GM21526 (cell line): ENCODE data around the gene TEX14.
"Not testable (repeated sequence)": the region's sequence is repeated elsewhere in the genome, so short reads cannot be mapped to it uniquely, and the experiment has no call there.

Experiments used
- ATAC-seq: cut with Tn5 transposase; IDR thresholded peaks from one replicate; pipeline ENCODE4 v1.9.1; 2021; ENCODE audit warnings: moderate library complexity; ENCODE audit not compliant: unreplicated experiment, low FRiP score

Gene TEX14

DNA sequence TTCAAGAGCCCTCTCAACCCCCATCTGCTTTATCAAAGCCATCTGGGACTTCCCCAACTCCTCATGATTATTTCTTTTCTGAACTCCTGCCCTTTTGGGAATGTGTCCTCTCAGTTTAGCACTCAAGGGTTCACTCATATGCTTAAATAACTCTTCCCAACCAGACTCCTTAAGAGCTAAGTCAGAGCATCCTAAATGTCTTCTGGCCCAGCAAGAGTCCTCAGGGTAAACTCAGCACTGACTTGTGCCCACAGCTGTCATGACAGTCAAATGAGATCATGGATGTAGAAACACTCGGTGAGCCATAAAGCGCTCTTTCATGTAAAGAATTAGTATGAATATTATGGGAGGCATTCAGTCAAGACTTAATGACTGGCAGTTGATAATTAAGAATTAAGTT is 85.9 kb downstream of the TEX14 start:
- ATAC-seq: no peak

GRCh38 chr17:58605470-58605869 is 86.4 kb downstream of the TEX14 start:
- no peak for ATAC-seq

GRCh38 chr17:58601976-58602375 is 89.9 kb downstream of the TEX14 start:
- ATAC-seq: no peak

GRCh38 chr17:58597371-58597770 is 94.5 kb downstream of the TEX14 start:
- ATAC-seq: no peak

- ATAC-seq: no peak
These were observed 96.6 kb downstream of the TEX14 start for GRCh38 chr17:58595194-58595792.

DNA sequence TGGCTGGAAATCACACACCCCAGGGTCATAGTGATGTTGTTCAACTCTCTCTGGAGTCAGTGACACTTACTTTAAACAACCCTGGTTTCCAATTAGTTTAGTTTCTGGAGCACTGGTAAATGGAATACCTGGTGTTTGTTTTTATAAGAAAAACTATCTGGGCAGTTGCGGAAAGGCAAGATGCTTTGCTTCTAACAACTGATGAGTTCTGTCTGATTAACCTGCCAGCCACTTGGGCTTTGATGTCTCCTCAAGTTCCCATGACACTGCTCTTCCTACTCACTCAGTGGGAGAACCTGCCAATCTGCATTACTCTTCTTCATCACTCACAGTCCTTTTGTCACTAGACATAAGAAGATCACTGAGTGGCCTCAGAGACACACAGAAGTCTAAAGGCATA is 98.7 kb downstream of the TEX14 start:
- no peak for ATAC-seq

DNA sequence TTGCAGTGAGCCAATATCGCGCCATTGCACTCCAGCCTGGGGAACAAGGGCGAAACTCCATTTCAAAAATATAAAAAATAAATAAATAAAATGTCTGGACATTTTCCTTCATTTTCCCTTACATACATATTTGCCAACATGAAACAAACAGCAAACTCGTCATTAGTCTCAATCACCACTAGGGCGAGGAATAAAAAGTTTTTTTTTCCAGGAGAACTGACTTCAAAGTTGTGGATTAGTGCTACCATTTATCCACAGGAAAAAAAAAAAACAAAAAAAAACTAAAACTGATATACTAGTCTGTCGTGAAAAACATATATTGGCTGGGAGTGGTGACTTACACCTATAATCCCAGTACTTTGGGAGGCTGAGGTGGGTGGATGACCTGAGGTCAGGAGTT is 100.4 kb downstream of the TEX14 start:
- ATAC-seq: no peak

DNA sequence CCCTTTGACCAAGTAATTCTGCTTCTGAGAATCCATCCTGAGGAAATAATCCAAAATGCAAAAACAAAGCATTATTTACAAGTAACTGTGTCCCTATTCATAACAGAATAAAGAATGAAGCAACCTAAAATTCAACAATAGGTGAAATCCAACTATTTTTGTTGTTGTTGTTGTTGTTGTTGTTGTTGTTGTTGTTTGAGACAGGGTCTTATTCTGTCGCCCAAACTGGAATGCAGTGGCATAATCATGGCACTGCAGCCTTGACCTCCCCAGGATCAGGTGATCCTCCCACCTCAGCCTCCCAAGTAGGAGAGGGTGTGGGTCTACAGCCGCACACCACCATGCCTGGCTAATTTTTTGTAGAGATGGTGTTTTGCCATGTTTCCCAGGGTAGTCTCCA is 101.5 kb downstream of the TEX14 start:
- no peak for ATAC-seq

- ATAC-seq: no peak
These were observed 104.1 kb downstream of the TEX14 start for GRCh38 chr17:58587713-58588117.

DNA sequence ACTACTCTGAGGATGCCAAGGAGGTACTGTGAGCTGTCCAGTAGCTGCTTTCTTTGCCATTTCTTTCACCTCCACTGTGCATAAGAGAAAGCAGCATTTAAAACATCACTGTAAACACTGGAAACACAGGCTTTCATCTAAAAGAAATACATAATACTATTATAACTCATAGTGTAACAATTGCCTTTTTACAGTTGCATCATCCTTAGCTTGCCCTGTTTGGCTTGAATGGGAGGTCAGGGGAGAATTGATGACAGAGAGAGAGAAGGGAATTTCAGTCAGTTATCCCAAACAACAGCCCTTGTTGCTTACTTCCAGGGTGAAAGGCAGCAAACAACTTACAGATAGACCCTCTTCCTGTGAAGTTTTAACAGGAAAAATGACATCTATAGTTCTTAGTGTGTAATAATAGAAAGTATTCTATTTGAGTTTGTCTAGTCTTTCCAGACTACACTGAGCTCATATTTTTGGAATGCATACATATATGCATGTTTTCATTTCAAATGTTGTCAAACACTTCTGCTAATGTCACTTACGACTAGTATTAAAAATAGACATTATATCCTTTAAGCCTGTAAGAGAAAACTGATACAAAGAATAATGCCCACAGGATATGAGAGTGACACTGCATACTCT is 105.7 kb downstream of the TEX14 start:
- no peak for ATAC-seq

GRCh38 chr17:58585554-58585953 is 106.3 kb downstream of the TEX14 start:
- no peak for ATAC-seq

- ATAC-seq: no peak
These were observed 108.4 kb downstream of the TEX14 start for GRCh38 chr17:58583486-58583885.

DNA sequence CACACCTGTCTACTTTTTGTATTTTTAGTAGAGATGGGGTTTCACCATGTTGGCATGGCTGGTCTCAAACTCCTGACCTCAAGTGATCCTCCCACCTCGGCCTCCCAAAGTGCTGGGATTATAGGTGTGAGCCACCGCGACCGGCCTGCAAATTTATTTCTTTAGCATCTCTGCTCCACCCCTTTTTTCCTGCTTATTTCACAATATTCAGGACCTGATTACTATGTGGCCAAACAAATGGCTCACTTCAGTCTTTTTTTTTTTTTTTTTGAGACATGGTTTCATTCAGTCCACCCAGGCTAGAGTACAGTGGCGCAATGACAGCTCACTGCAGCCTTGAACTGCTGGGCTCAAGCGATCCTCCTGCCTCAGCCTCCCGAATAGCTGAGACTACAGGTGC is 109.1 kb downstream of the TEX14 start:
- ATAC-seq: not testable (repeated sequence)

DNA sequence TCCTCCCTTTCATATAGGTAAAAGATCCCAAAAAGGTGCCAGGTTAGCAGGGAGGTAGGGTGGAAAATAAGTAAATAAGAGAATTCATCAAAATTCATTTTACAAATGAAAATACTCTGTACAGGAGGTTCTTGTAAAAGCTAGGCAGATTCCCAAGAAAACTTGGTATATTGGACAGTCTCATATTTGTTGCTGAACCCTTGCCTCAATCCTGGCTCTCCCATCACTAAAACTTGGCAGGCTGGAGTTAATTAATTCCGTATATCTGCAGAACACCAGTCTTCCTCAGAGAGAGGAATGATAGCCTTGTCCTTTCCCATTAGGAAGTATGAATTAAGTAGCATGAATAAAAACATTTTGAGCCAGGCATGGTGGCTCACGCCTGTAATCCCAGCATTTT is 111.2 kb downstream of the TEX14 start:
- no peak for ATAC-seq

DNA sequence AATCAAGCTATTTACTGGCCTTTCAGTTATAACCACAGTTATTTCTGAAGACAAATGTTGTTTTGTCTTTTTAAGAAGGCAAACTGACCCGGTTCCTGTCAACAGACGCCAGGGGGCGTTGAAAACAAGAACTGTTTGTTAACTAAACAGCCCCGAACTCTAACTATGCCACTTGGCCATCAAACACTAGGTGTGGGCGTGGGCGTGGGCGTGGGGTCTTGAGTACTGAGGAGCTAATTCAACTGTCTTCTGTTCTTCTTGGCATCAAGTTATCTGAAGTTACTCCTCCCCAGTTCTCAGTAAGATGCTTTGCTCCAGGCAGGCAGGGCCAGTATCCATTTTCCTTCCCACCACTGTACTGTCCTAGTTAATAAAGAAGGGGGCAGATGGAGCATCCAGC is 114.1 kb downstream of the TEX14 start:
- ATAC-seq: no peak

- no peak for ATAC-seq
These were observed 115.0 kb downstream of the TEX14 start for GRCh38 chr17:58576679-58577367.

GRCh38 chr17:58575511-58575910 is 116.3 kb downstream of the TEX14 start:
- ATAC-seq: no peak

- ATAC-seq: no peak
These were observed 117.8 kb downstream of the TEX14 start for GRCh38 chr17:58574025-58574424.

DNA sequence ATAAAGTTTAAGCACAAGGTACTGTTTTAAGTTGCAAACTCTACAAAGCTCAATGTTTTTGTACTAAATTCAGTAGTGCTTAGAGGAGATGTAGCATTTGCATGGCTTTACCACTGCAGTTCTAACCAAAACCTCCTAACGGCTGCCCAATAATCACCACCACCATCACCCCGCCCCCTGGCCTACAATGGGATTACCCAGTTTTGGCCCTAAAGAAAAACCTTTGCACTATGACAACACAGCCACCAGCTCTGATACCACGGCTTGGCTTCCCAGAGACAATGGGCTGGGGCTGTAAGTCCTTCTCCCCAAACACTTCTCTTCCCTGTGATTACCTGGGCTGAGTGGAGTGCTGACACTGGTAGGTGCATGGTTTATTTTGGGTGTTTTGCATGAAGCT is 119.0 kb downstream of the TEX14 start:
- ATAC-seq: no peak

DNA sequence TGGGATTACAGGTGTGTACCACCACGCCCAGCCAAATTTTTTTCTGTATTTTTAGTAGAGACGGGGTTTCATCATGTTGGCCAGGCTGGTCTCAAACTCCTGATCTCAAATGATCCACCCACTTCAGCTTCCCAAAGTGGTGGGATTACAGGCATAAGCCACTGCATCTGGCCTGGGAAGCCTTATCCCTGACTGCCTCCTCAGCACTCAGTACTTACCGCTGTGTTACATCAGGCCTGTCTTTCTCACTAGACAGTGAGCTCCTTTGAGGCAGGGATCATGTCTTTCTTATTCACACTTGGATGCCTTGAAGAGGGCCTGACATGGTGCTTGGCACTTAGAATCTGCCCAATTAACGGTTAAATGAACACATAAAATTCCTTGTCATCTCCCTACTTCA is 121.1 kb downstream of the TEX14 start:
- no peak for ATAC-seq

DNA sequence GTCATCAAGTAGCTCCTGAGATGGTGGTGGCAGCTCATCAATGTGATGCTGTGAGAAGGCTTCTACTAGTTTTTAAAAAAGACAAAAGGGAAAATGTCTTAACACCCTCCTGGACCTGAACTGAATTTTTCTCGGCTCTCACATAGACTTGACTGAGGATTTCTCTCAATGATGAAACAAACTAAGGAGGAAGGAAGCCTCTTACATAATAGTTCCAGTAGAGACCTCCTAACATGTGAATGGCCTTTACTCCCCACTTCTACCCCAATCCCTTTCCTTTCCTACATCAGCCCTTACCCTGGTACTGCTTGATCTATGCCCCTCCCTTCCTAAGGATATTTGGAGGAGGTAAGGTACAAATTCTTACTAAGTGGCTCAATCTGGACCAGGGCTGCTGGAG is 122.6 kb downstream of the TEX14 start:
- ATAC-seq: no peak
